GM10266 (cell line): Measurements from ENCODE around the gene AP1B1.

Experiments used
- DNase-seq: peaks from one replicate; pipeline ENCODE4 v3.0.0; 2012; ENCODE audit errors: extremely low spot score
- TF ChIP-seq, protein P1 (sequence below): IDR thresholded peaks from 2 replicates; pipeline ENCODE4 v1.5.1; 2012; ENCODE audit warnings: mild to moderate bottlenecking, low read depth; ENCODE audit not compliant: control insufficient read depth, insufficient read depth; ENCODE audit errors: missing control alignments

The AP1B1 gene

DNA sequence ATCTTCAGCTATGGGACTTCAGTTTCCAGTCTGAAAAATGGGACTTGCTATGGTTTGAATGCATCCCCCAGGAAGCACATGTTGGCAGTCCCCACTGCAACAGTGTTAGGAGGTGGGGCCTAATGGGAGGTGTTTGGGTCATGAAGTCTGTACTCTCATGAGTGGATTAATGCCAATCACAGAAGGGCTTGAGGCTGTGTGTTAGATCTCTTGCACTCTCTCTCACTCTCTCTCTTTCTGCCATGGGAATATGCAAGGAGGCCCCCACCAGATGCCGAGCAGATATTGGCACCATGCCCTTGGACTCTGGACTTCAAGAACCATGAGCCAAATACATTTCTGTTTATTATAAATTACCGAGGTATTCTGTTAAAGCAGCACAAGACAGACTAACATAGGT, 7.8 kb upstream of the AP1B1 start:
- DNase-seq = no peak
- TF ChIP-seq, protein P1, sequence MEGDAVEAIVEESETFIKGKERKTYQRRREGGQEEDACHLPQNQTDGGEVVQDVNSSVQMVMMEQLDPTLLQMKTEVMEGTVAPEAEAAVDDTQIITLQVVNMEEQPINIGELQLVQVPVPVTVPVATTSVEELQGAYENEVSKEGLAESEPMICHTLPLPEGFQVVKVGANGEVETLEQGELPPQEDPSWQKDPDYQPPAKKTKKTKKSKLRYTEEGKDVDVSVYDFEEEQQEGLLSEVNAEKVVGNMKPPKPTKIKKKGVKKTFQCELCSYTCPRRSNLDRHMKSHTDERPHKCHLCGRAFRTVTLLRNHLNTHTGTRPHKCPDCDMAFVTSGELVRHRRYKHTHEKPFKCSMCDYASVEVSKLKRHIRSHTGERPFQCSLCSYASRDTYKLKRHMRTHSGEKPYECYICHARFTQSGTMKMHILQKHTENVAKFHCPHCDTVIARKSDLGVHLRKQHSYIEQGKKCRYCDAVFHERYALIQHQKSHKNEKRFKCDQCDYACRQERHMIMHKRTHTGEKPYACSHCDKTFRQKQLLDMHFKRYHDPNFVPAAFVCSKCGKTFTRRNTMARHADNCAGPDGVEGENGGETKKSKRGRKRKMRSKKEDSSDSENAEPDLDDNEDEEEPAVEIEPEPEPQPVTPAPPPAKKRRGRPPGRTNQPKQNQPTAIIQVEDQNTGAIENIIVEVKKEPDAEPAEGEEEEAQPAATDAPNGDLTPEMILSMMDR = no peak

DNA sequence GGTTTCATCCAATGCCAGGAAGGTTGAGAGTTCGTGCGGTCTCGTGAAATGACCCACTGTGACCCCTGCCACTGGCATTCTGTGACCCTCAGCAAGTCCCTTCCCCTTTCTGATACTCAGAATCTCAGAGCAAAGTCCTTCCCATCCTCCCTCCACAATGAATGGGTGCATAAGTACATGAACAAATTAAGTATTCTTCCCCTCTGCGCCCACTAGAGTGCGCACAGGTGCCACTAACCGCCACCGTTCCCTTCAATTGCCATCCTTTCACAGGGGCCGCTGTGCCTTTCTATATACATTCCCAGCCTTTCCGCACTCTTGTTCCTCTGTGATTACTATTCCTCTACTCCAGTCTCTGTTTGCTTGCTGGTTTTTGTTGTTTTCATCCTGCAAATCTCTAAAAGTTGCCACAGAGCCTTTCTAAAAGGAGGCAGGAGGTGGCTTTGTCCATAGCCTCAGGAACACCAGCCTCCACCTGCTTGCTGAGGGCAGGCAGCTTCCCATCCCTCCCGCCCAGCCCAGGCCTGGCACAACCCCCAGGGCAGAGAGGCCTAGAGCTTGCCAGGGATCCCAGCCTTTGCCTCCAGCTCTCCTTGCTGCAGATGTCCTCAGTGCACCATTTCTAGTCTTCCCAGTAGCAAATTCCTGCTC, 6.7 kb upstream of the AP1B1 start:
- DNase-seq = peak; percentile 75
- TF ChIP-seq, protein P1 = peak; percentile 90

DNA sequence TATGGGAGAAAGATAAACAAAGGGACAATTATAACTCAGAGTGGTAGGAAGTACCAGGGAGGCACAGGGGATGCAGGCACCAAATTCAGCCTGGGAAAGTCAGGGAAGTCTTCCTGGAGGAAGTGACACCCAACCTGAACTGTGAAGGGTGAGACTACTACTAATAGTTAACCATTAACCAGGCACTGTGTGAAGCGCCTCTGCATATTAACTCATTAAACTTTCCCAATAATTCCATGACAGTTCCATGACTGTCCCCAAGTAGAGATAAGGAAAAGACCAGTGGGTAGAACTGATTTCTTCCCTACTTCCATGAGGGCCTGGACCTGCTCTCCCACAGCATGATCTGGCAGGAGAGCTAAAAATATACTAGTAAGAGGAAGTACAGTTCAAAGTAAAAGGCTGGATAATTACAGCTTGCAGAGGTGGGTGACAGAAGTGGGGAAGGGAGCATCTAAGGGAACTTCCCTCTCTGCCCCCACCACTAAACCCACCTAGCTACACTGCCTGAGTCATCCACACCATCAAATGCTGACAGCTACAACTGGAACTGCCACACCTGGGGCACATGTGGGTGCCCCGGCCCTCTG, 4.7 kb upstream of the AP1B1 start:
- DNase-seq = no peak
- TF ChIP-seq, protein P1 = no peak

DNA sequence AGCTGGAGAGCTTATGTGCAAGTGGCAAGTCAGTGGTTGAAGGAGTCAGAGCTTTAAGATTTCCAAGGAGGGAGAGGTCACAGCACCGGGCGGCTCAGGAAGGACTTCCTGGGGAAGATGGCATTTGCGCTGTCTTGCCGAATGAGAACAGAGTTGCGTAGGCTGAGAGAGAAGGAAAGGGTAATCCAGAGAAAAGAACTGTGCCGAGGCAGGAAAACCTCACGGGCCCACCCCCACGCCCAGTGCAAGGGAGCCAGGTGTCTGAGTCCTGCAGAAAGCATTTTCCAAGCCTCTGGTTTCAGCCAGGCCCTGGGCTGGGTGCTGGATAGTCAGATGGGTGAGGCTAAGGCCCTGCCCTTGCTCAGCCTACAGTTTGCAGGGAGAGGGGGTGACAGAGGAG, 3.2 kb upstream of the AP1B1 start:
- no peak for DNase-seq
- TF ChIP-seq, protein P1 = no peak

DNA sequence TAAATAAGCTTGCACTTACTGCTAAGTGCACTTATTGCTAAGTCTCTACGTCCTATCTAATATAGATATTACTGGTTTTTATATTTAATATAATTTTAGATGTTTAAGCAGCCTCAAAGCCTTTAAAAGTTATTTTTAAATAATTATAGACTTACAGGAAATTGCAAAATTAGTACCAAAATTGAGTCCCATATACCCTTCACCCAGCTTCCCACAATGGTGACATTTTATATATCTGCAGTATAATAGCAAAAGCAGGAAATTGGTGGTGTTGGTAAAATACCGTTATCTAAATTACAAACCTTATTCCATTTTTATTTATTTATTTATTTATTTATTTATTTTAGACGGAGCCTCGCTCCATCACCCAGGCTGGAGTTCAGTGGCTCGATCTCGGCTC, 1.9 kb upstream of the AP1B1 start:
- TF ChIP-seq, protein P1 = no peak
- no peak for DNase-seq

DNA sequence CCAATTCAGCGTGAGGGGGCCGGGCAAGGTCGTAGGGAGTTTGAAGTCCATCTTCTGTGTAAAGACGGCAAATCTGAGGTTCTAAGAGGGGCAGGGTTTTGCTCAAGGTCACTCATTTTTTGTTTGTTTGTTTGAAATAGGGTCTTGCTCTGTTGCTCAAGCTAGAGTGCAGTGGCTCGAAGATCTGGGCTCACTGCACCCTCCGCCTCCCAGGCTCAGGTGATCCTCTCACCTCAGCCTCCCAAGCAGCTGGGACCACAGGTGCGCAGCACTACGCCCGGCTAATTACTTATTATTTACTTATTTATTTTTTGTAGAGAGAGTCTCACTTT, 355 bp upstream of the AP1B1 start:
- TF ChIP-seq, protein P1 = no peak
- no peak for DNase-seq

DNA sequence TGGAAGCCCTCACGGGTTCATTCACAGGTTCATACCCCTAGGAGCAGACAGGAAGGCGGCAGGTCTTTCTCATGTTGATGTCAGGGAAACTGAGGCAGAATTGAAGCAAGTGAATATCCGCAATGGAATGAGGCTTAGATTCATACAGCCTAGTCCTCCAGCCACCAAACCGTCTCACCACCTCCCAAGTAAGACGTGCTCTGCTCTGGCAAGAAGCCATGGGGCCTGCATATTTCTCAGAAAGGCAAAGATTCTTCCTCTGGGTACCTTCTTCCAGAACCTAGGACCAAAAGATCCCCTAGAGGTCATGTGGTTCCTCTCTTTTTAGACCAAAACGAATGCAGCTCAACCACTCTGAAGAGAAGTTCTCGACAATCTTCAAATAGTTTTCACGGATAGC, 1.7 kb downstream of the AP1B1 start:
- TF ChIP-seq, protein P1 = no peak

More for the DNA sequence above, 1.7 kb downstream of the AP1B1 start:
- no peak for DNase-seq
